Endodermal cell (in vitro differentiated cells): Measurements from ENCODE around the gene DNPEP. TPM values are rescaled to one million over a fixed set of nuclear protein-coding genes. Genes with fewer than 3 reads are reported as not detected.

Source experiments
- DNase-seq: peaks from one replicate; pipeline ENCODE4 v3.0.0-alpha.2; 2017
- H3K27ac ChIP-seq: 2 replicates; pipeline ENCODE4 v1.5.1; 2013; ENCODE audit warnings: mild to moderate bottlenecking, low read depth, low read length, moderate library complexity
- H3K27me3 ChIP-seq: 2 replicates; pipeline ENCODE4 v1.6.1; 2013; ENCODE audit warnings: mild to moderate bottlenecking, low read length, moderate library complexity; ENCODE audit not compliant: insufficient read depth, control insufficient read depth, poor library complexity, severe bottlenecking
- H3K36me3 ChIP-seq: 2 replicates; pipeline ENCODE4 v1.7.0; 2013; ENCODE audit warnings: mild to moderate bottlenecking, low read length, moderate library complexity; ENCODE audit not compliant: control insufficient read depth, insufficient read depth
- H3K4me1 ChIP-seq: one replicate; pipeline ENCODE4 v1.7.0; 2013; ENCODE audit warnings: low read length; ENCODE audit not compliant: control insufficient read depth, insufficient read depth
- H3K4me3 ChIP-seq: 2 replicates; pipeline ENCODE4 v1.5.1; 2013; ENCODE audit warnings: mild to moderate bottlenecking, low read length, moderate library complexity
- H3K9ac ChIP-seq: 2 replicates; pipeline ENCODE4 v1.6.1; 2013; ENCODE audit warnings: mild to moderate bottlenecking, low read length, moderate library complexity; ENCODE audit not compliant: poor library complexity, severe bottlenecking; ENCODE audit errors: extremely low read depth
- H3K9me3 ChIP-seq: 2 replicates; pipeline ENCODE4 v1.6.1; 2013; ENCODE audit warnings: mild to moderate bottlenecking, low read length, moderate library complexity; ENCODE audit not compliant: control insufficient read depth
- H3K27ac Mint-ChIP-seq: 2 replicates; pipeline ENCODE4 v1.8.0; 2020; ENCODE audit warnings: mixed read lengths
- H3K27me3 Mint-ChIP-seq: 2 replicates; pipeline ENCODE4 v1.8.0; 2021; ENCODE audit warnings: mild to moderate bottlenecking, mixed read lengths; ENCODE audit not compliant: insufficient read depth
- H3K36me3 Mint-ChIP-seq: 2 replicates; pipeline ENCODE4 v1.8.0; 2020; ENCODE audit warnings: low read depth, mixed read lengths
- H3K4me1 Mint-ChIP-seq: 2 replicates; pipeline ENCODE4 v1.8.0; 2020; ENCODE audit warnings: mixed read lengths
- H3K4me3 Mint-ChIP-seq: 2 replicates; pipeline ENCODE4 v1.8.0; 2020; ENCODE audit warnings: mild to moderate bottlenecking, moderate library complexity, mixed read lengths
- H3K9me3 Mint-ChIP-seq: 2 replicates; pipeline ENCODE4 v1.8.0; 2020; ENCODE audit warnings: mild to moderate bottlenecking, mixed read lengths
- CTCF ChIP-seq: fragments of 200-600 bp; sonication (generic); conservative IDR thresholded peaks from 2 replicates; pipeline ENCODE4 v1.5.0; 2021; ENCODE audit warnings: antibody characterized with exemption, mild to moderate bottlenecking
- WGBS, 2 experiments: methylation state at CpG; one replicate each; pipeline versions ENCODE4 v1.1.5 to v1.1.7; 2013; ENCODE audit warnings: missing lambda C conversion rate in 2 of 2, mixed read lengths in 1 of 2; ENCODE audit not compliant: insufficient coverage in 1 of 2, insufficient read length in 1 of 2; 5-methylcytosine and 5-hydroxymethylcytosine counted together
- total RNA-seq, 2 donors: library from RNA; stranded (reverse); fragmentation: NEBNext Ultra II Directional in 1 of 2; extraction: Animal tissue kit (Norgen Biotek cat#: 25700) in 1 of 2; gene quantifications; 2 replicates in 1 of 2; 3 replicates in 1 of 2; pipeline ENCODE4 v1.2.1, GENCODE V29; 2021

DNPEP gene
- total RNA-seq, 2 donors from 2014 or later, result 54.6 to 76.1 TPM

- H3K9me3 Mint-ChIP-seq, result no peaks in the 10 kb centered on the region
- no peaks in the 10 kb centered on the region for H3K36me3 Mint-ChIP-seq
- H3K9ac ChIP-seq, result no peak overlapping the region
- H3K27me3 Mint-ChIP-seq, result peaks cover 77% of the 10 kb centered on the region
- no peak for DNase-seq
- no peaks in the 10 kb centered on the region for H3K9me3 ChIP-seq
- H3K27me3 ChIP-seq, result peaks cover 86% of the 10 kb centered on the region
- H3K27ac Mint-ChIP-seq, result no peak overlapping the region
- no peaks in the 10 kb centered on the region for H3K4me1 Mint-ChIP-seq
- 85% methylated on average over 7 to 8 of the region's 9 CpGs for WGBS, 2 experiments
- no peak overlapping the region for H3K4me3 Mint-ChIP-seq
- no peaks in the 10 kb centered on the region for H3K4me1 ChIP-seq
- no peak for TF ChIP-seq CTCF
- no peaks in the 10 kb centered on the region for H3K36me3 ChIP-seq
- H3K4me3 ChIP-seq, result no peak overlapping the region
- H3K27ac ChIP-seq, result no peak overlapping the region
Measured at GRCh38 chr2:219325657-219326315, 61.9 kb downstream of the DNPEP start.

GRCh38 chr2:219325136-219325535 is 62.6 kb downstream of the DNPEP start:
- WGBS, 2 experiments, result 85 to 96% methylated on average over 3 to 4 of the region's 4 CpGs
- no peaks in the 10 kb centered on the region for H3K36me3 ChIP-seq
- DNase-seq, result no peak
- H3K4me1 ChIP-seq, result no peaks in the 10 kb centered on the region
- no peak overlapping the region for H3K9ac ChIP-seq
- no peaks in the 10 kb centered on the region for H3K36me3 Mint-ChIP-seq
- H3K27me3 Mint-ChIP-seq, result peaks cover 71% of the 10 kb centered on the region
- H3K4me3 Mint-ChIP-seq, result no peak overlapping the region
- no peak overlapping the region for H3K27ac ChIP-seq
- H3K4me1 Mint-ChIP-seq, result no peaks in the 10 kb centered on the region
- H3K9me3 ChIP-seq, result no peaks in the 10 kb centered on the region
- no peak overlapping the region for H3K4me3 ChIP-seq
- H3K9me3 Mint-ChIP-seq, result no peaks in the 10 kb centered on the region
- H3K27me3 ChIP-seq, result peaks cover 79% of the 10 kb centered on the region
- no peak for TF ChIP-seq CTCF
- H3K27ac Mint-ChIP-seq, result no peak overlapping the region

GRCh38 chr2:219323434-219323833 is 64.3 kb downstream of the DNPEP start:
- no peaks in the 10 kb centered on the region for H3K36me3 ChIP-seq
- H3K9me3 ChIP-seq, result no peaks in the 10 kb centered on the region
- TF ChIP-seq CTCF, result no peak
- H3K4me3 ChIP-seq, result no peak overlapping the region
- H3K27ac ChIP-seq, result no peak overlapping the region
- no peak for DNase-seq
- Mint-ChIP-seq H3K27me3 (peaks cover 58% of the 10 kb centered on the region), H3K36me3 (no peaks in the 10 kb centered on the region), H3K9me3 (no peaks in the 10 kb centered on the region), H3K4me3 (no peak overlapping the region), H3K4me1 (no peaks in the 10 kb centered on the region), H3K27ac (no peak overlapping the region)
- H3K27me3 ChIP-seq, result peaks cover 62% of the 10 kb centered on the region
- no peak overlapping the region for H3K9ac ChIP-seq
- no peaks in the 10 kb centered on the region for H3K4me1 ChIP-seq
- WGBS, 2 experiments, result 81 to 82% methylated on average over 2 to 4 of the region's 4 CpGs

Other genes with a start within 250 kb of the DNPEP start
- 10 to 100 TPM; 16.2 to 27.4 TPM for gene NHEJ1, start 227.1 kb downstream of the DNPEP start, total RNA-seq
- 1 to 10 TPM in 1 of 2 donors, under 1 TPM in 1; 0.46 to 1.9 TPM for gene SLC23A3, start 217.9 kb downstream of the DNPEP start, total RNA-seq
- 10 to 100 TPM; 27.7 to 33.2 TPM for gene CNPPD1, start 211.0 kb downstream of the DNPEP start, total RNA-seq
- gene RETREG2, start 209.6 kb downstream of the DNPEP start, total RNA-seq, result 10 to 100 TPM; 67.0 to 73.4 TPM
- 10 to 100 TPM; 21.7 to 22.5 TPM for gene ZFAND2B, start 181.1 kb downstream of the DNPEP start, total RNA-seq
- gene ABCB6, start 169.0 kb downstream of the DNPEP start, total RNA-seq, result 10 to 100 TPM; 39.1 to 76.0 TPM
- 10 to 100 TPM; 45.4 to 45.7 TPM for gene ATG9A, start 158.3 kb downstream of the DNPEP start, total RNA-seq
- 10 to 100 TPM; 50.9 to 56.3 TPM for gene ANKZF1, start 158.1 kb downstream of the DNPEP start, total RNA-seq
- 10 to 100 TPM in 1 of 2 donors, 1 to 10 TPM in 1; 9.7 to 13.8 TPM for gene GLB1L, start 142.5 kb downstream of the DNPEP start, total RNA-seq
- 10 to 100 TPM; 27.3 to 37.7 TPM for gene STK16, start 142.4 kb downstream of the DNPEP start, total RNA-seq
- not detected for gene TUBA4B, start 134.7 kb downstream of the DNPEP start, total RNA-seq
- 1 to 10 TPM; 4.0 to 9.5 TPM for gene TUBA4A, start 134.0 kb downstream of the DNPEP start, total RNA-seq
- gene DNAJB2, start 108.5 kb downstream of the DNPEP start, total RNA-seq, result 10 to 100 TPM; 61.9 to 80.9 TPM
- 1 to 10 TPM in 1 of 2 donors, under 1 TPM in 1; 0.44 to 1.1 TPM for gene PTPRN, start 78.5 kb downstream of the DNPEP start, total RNA-seq
- not detected for gene RESP18, start 55.2 kb downstream of the DNPEP start, total RNA-seq
- 1 to 10 TPM; 1.1 to 3.5 TPM for gene DES, start 30.5 kb upstream of the DNPEP start, total RNA-seq
- gene SPEG, start 46.9 kb upstream of the DNPEP start, total RNA-seq, result 10 to 100 TPM; 23.1 to 29.8 TPM
- 10 to 100 TPM; 36.9 to 38.2 TPM for gene GMPPA, start 111.0 kb upstream of the DNPEP start, total RNA-seq
- gene ASIC4, start 126.6 kb upstream of the DNPEP start, total RNA-seq, result under 1 TPM; 0.29 to 1.00 TPM
- gene CHPF, start 155.9 kb upstream of the DNPEP start, total RNA-seq, result 10 to 100 TPM; 51.2 to 54.0 TPM
- 1 to 10 TPM; 2.6 to 3.9 TPM for gene TMEM198, start 156.1 kb upstream of the DNPEP start, total RNA-seq
- 100 to 1,000 TPM; 156 to 162 TPM for gene OBSL1, start 183.6 kb upstream of the DNPEP start, total RNA-seq
- gene INHA, start 184.4 kb upstream of the DNPEP start, total RNA-seq, result 1 to 10 TPM in 1 of 2 donors, under 1 TPM in 1; 0.48 to 1.5 TPM
- gene STK11IP, start 209.9 kb upstream of the DNPEP start, total RNA-seq, result 10 to 100 TPM; 27.3 to 31.1 TPM
- 10 to 100 TPM; 13.4 to 20.2 TPM for gene SLC4A3, start 239.7 kb upstream of the DNPEP start, total RNA-seq